ENCODE data around the gene CENPF. TPM values are rescaled to one million over a fixed set of nuclear protein-coding genes. Genes with fewer than 3 reads are reported as not detected.
A peak's percentile ranks its signal among the peaks of the same experiment; 100 is the strongest.
"Not testable (repeated sequence)": the region's sequence is repeated elsewhere in the genome, so short reads cannot be mapped to it uniquely, and the experiment has no call there.

The CENPF gene
- polyA plus RNA-seq, 1 donor from 2014 or later: 5.4 TPM

DNA sequence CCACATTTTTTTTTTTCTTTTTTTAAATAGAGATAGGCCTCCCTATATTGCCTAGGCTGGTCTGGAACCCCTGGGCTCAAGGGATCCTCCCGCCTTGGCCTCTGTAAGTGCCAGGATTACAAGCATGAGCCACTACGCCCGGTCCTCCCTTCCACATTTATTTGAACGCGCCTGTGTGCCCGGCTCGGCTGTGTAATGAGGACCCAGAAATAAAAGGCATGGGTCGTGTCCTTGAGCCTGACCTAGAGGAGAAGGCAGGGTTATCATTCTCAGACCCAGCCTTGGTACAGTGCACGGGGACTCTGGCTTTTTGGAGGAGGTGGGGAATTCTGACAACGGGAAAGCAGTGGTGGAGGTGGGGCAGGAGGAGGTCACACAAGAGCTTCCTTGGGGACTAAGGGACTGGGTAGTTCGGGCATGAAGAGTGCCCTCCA, 841 bp downstream of the CENPF start:
- H3K79me2 ChIP-seq (replicated peaks; ENCODE audit: insufficient read depth, low read length): peaks cover 23% of the 10 kb centered on the region
- peak overlapping the region; percentile 89 for H3K4me2 ChIP-seq (ENCODE audit: low read length)
- TF ChIP-seq, protein P1, sequence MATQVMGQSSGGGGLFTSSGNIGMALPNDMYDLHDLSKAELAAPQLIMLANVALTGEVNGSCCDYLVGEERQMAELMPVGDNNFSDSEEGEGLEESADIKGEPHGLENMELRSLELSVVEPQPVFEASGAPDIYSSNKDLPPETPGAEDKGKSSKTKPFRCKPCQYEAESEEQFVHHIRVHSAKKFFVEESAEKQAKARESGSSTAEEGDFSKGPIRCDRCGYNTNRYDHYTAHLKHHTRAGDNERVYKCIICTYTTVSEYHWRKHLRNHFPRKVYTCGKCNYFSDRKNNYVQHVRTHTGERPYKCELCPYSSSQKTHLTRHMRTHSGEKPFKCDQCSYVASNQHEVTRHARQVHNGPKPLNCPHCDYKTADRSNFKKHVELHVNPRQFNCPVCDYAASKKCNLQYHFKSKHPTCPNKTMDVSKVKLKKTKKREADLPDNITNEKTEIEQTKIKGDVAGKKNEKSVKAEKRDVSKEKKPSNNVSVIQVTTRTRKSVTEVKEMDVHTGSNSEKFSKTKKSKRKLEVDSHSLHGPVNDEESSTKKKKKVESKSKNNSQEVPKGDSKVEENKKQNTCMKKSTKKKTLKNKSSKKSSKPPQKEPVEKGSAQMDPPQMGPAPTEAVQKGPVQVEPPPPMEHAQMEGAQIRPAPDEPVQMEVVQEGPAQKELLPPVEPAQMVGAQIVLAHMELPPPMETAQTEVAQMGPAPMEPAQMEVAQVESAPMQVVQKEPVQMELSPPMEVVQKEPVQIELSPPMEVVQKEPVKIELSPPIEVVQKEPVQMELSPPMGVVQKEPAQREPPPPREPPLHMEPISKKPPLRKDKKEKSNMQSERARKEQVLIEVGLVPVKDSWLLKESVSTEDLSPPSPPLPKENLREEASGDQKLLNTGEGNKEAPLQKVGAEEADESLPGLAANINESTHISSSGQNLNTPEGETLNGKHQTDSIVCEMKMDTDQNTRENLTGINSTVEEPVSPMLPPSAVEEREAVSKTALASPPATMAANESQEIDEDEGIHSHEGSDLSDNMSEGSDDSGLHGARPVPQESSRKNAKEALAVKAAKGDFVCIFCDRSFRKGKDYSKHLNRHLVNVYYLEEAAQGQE (IDR thresholded peaks at IDR 0.05; ENCODE audit: borderline replicate concordance): no peak
- TF ChIP-seq, protein P2, sequence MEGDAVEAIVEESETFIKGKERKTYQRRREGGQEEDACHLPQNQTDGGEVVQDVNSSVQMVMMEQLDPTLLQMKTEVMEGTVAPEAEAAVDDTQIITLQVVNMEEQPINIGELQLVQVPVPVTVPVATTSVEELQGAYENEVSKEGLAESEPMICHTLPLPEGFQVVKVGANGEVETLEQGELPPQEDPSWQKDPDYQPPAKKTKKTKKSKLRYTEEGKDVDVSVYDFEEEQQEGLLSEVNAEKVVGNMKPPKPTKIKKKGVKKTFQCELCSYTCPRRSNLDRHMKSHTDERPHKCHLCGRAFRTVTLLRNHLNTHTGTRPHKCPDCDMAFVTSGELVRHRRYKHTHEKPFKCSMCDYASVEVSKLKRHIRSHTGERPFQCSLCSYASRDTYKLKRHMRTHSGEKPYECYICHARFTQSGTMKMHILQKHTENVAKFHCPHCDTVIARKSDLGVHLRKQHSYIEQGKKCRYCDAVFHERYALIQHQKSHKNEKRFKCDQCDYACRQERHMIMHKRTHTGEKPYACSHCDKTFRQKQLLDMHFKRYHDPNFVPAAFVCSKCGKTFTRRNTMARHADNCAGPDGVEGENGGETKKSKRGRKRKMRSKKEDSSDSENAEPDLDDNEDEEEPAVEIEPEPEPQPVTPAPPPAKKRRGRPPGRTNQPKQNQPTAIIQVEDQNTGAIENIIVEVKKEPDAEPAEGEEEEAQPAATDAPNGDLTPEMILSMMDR (IDR thresholded peaks at IDR 0.05; ENCODE audit: poor library complexity, severe bottlenecking): no peak
- TF ChIP-seq EZH2 (IDR thresholded peaks at IDR 0.05; ENCODE audit: borderline replicate concordance, insufficient read depth, low read length, poor library complexity, severe bottlenecking): no peak
- TF ChIP-seq TAF1 (IDR thresholded peaks at IDR 0.05; ENCODE audit: low read depth): no peak
- no peak for TF ChIP-seq SMC3 (conservative IDR thresholded peaks at IDR 0.05; ENCODE audit: poor library complexity)
- no peak for TF ChIP-seq POLR2AphosphoS5 (IDR thresholded peaks at IDR 0.05)
- no peak for TF ChIP-seq RAD21 (conservative IDR thresholded peaks at IDR 0.05)
- TF ChIP-seq MXI1 (conservative IDR thresholded peaks at IDR 0.05; ENCODE audit: poor library complexity, severe bottlenecking): no peak
- TF ChIP-seq EP300 (conservative IDR thresholded peaks at IDR 0.05; ENCODE audit: poor library complexity, severe bottlenecking): no peak
- no peak overlapping the region for H3K9ac ChIP-seq (ENCODE audit: low read length)
- no peaks in the 10 kb centered on the region for H3K9me2 ChIP-seq (ENCODE audit: insufficient read depth, low read length)
- no peaks in the 10 kb centered on the region for H4K20me1 ChIP-seq (ENCODE audit: insufficient read depth)
- no peaks in the 10 kb centered on the region for H3K9me3 ChIP-seq (ENCODE audit: low read length)
- H3F3A ChIP-seq (ENCODE audit: insufficient read depth, low read length, poor library complexity, severe bottlenecking): no peaks in the 10 kb centered on the region
- no peak overlapping the region for H3K27ac ChIP-seq (ENCODE audit: low read length)
- no peaks in the 10 kb centered on the region for H3K36me3 ChIP-seq (ENCODE audit: insufficient read depth, low read length)
- H3K27me3 ChIP-seq (ENCODE audit: insufficient read depth, low read depth, low read length): no peaks in the 10 kb centered on the region
- peak overlapping the region; percentile 94 for H3K4me3 ChIP-seq (ENCODE audit: low read length)
- H2AFZ ChIP-seq (ENCODE audit: low read depth, low read length): peak overlapping the region; percentile 67

DNA sequence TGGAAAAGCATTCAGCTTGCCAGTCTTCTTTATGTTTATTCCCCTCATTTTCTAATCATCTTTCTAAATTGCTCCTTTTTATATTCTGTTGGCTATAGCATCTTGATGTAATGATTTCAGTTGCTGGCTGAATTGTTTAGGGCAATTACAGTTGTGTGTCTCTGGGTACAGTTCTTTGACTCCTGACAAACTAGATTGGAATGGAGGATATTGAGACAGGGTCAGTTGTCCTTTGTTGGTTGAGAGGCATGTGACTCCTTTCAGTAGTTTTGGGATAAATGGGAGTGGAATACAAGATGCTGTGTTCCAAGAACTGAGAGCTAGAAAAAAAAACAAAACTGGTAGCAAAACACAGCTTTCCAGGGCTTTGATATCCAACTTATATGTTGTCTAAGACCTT, 1.5 kb downstream of the CENPF start:
- Histone ChIP-seq H3K27ac (ENCODE audit: low read length) (no peak overlapping the region), H3K79me2 (replicated peaks; ENCODE audit: insufficient read depth, low read length) (peaks cover 28% of the 10 kb centered on the region), H3K9ac (ENCODE audit: low read length) (no peak overlapping the region), H3K4me2 (ENCODE audit: low read length) (no peak overlapping the region), H3K9me3 (ENCODE audit: low read length) (no peaks in the 10 kb centered on the region), H3K36me3 (ENCODE audit: insufficient read depth, low read length) (no peaks in the 10 kb centered on the region), H3K27me3 (ENCODE audit: insufficient read depth, low read depth, low read length) (no peaks in the 10 kb centered on the region), H2AFZ (ENCODE audit: low read depth, low read length) (no peak overlapping the region), H3K4me3 (ENCODE audit: low read length) (peak overlapping the region; percentile 94), H4K20me1 (ENCODE audit: insufficient read depth) (no peaks in the 10 kb centered on the region), H3F3A (ENCODE audit: insufficient read depth, low read length, poor library complexity, severe bottlenecking) (no peaks in the 10 kb centered on the region), H3K9me2 (ENCODE audit: insufficient read depth, low read length) (no peaks in the 10 kb centered on the region)
- TF ChIP-seq MXI1 (conservative IDR thresholded peaks at IDR 0.05; ENCODE audit: poor library complexity, severe bottlenecking) (no peak), EP300 (conservative IDR thresholded peaks at IDR 0.05; ENCODE audit: poor library complexity, severe bottlenecking) (no peak), POLR2AphosphoS5 (IDR thresholded peaks at IDR 0.05) (no peak), TAF1 (IDR thresholded peaks at IDR 0.05; ENCODE audit: low read depth) (no peak), SMC3 (conservative IDR thresholded peaks at IDR 0.05; ENCODE audit: poor library complexity) (no peak), EZH2 (IDR thresholded peaks at IDR 0.05; ENCODE audit: borderline replicate concordance, insufficient read depth, low read length, poor library complexity, severe bottlenecking) (no peak)
- TF ChIP-seq, protein P1 (IDR thresholded peaks at IDR 0.05; ENCODE audit: borderline replicate concordance): no peak

DNA sequence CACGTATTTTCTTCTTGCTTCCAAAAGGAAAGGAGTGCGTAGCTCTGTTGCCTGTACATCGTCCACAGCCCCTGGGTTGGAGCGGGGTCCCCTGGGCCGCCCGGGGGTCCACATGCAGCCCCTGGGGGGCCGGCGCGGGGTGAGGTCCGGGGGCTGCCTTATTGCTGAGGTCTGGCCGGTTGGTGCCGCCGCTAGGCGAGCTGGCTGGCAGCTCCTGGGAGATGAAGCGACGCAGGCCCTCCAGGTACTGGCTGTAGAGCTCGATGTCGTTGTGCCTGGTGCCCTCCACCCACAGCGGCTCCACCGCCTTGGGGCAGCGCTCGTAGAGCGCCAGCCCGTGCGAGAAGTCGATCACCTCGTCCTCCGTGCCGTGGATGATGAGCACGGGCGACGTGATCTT, 2.5 kb downstream of the CENPF start:
- H2AFZ ChIP-seq (ENCODE audit: low read depth, low read length); H3K9ac ChIP-seq (ENCODE audit: low read length); H3K27me3 ChIP-seq (ENCODE audit: insufficient read depth, low read depth, low read length); H3K27ac ChIP-seq (ENCODE audit: low read length); H3F3A ChIP-seq (ENCODE audit: insufficient read depth, low read length, poor library complexity, severe bottlenecking); H3K4me2 ChIP-seq (ENCODE audit: low read length); H4K20me1 ChIP-seq (ENCODE audit: insufficient read depth); H3K9me2 ChIP-seq (ENCODE audit: insufficient read depth, low read length); H3K36me3 ChIP-seq (ENCODE audit: insufficient read depth, low read length); H3K9me3 ChIP-seq (ENCODE audit: low read length); H3K4me3 ChIP-seq (ENCODE audit: low read length): not testable (repeated sequence)
- peaks cover 34% of the 10 kb centered on the region for H3K79me2 ChIP-seq (replicated peaks; ENCODE audit: insufficient read depth, low read length)

Measured in neural cell (in vitro differentiated cells).